ENCODE results near the gene MAP4. TPM values are rescaled to one million over a fixed set of nuclear protein-coding genes. Genes with fewer than 3 reads are reported as not detected.

Gene MAP4
- total RNA-seq, 1 donor, result 17.9 TPM

DNA sequence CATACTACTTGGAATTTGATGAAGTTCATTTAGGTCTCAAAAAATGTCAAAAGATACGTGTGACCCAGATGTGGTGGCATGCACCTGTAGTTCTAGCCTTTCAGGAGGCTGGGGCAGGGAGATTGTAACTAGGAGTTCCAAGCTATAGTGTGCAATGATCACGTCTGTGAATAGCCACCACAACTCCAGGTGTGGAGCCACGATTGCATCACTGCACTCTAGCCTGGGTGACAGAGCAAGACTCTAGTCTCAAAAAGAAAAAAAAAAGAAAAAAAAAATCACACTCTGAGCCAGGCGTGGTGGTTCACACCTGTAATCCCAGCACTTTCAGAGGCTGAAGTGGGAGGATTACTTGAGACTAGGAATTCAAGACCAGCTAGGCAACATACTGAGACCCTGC, 14.2 kb downstream of the MAP4 start:
- no peak overlapping the region for H3K4me3 ChIP-seq (ENCODE audit: low read length)
- H3K9me3 ChIP-seq (ENCODE audit: low read depth, low read length), result no peaks in the 10 kb centered on the region
- no peaks in the 10 kb centered on the region for H3K27me3 ChIP-seq (ENCODE audit: insufficient read depth, low read length)
- H3K4me1 ChIP-seq (ENCODE audit: insufficient read depth, low read length), result no peaks in the 10 kb centered on the region

DNA sequence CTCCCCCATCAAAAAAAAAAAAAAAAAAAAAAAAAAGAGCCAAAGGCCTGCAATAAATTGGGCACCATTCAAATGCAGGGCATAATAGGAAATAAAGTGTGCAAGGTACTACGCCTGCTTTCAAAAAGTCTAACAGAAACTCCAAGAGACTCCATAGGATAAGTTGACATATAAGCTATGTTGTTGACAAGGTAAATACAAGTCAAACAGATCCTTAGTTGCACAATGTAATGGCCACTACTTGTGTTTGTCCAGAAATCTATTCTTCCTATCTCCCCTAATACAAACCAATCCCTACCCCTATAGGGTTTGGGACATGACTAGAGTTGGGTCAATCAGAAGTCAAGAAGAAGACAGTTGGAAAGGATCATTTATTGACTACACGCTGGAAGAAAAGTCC, 16.0 kb downstream of the MAP4 start:
- H3K9me3 ChIP-seq (ENCODE audit: low read depth, low read length), result no peaks in the 10 kb centered on the region
- no peaks in the 10 kb centered on the region for H3K27me3 ChIP-seq (ENCODE audit: insufficient read depth, low read length)

DNA sequence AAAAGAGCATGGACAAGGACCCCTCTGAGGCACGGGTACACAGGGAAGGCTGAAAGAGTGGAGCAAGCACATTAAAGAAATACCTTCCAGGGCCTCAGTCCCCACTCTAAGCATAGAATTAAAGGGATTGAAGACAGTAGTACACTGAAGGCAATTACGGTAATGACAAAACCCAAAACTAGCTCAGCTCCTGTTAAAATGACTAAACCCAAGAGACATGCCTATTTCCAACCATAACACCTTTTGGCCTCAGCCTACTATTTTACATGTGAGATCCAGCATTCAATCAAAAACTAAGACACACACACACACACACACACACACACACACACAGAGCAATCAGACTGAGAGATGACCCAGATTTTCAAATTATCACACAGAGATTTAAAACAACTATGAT, 19.8 kb downstream of the MAP4 start:
- Histone ChIP-seq H3K9me3 (ENCODE audit: low read depth, low read length) (no peaks in the 10 kb centered on the region), H3K4me3 (ENCODE audit: low read length) (no peak overlapping the region), H3K4me1 (ENCODE audit: insufficient read depth, low read length) (no peaks in the 10 kb centered on the region), H3K27me3 (ENCODE audit: insufficient read depth, low read length) (no peaks in the 10 kb centered on the region)

More for the DNA sequence above, 16.0 kb downstream of the MAP4 start:
- no peak overlapping the region for H3K4me3 ChIP-seq (ENCODE audit: low read length)
- no peaks in the 10 kb centered on the region for H3K4me1 ChIP-seq (ENCODE audit: insufficient read depth, low read length)

DNA sequence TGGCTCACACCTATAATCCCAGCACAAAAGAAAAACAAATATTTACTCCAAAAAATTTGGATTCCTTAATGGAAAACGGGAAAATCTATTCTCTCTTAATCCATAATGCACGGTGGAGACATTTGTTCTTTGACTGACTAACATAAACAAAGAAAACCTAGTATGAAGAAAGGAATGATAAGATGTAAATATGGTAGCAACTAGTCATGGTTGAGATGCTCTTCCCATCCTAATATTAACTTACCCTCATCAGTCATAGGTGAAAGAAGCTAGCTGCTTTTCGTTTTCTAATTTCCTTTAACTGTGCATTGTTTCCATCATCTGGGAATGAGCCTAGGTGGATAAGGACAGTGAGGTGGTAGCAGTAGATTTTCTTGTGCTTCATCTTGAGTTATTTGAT, 22.0 kb downstream of the MAP4 start:
- H3K4me3 ChIP-seq (ENCODE audit: low read length), result no peak overlapping the region
- H3K4me1 ChIP-seq (ENCODE audit: insufficient read depth, low read length), result no peaks in the 10 kb centered on the region
- no peaks in the 10 kb centered on the region for H3K27me3 ChIP-seq (ENCODE audit: insufficient read depth, low read length)
- no peaks in the 10 kb centered on the region for H3K9me3 ChIP-seq (ENCODE audit: low read depth, low read length)

DNA sequence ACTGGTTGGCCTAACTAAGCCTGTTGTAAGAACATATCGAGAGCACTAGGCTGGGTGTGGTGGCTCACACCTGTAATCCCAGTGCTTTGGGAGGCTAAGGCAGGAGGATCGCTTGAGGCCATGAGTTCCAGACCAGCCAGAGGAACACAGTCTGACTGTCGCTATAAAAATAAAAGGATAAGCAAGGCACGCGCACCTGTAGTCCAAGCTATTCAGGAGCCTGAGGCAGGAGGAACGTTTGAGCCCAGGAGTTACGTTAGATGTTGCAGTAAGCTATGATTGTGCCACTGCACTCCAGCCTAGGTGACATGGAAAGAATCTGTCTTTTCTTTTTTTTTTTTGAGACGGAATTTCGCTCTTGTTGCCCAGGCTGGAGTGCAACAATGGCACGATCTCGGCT, 24.9 kb downstream of the MAP4 start:
- Histone ChIP-seq H3K4me3 (ENCODE audit: low read length) (no peak overlapping the region), H3K4me1 (ENCODE audit: insufficient read depth, low read length) (no peaks in the 10 kb centered on the region), H3K27me3 (ENCODE audit: insufficient read depth, low read length) (no peaks in the 10 kb centered on the region), H3K9me3 (ENCODE audit: low read depth, low read length) (no peaks in the 10 kb centered on the region)

DNA sequence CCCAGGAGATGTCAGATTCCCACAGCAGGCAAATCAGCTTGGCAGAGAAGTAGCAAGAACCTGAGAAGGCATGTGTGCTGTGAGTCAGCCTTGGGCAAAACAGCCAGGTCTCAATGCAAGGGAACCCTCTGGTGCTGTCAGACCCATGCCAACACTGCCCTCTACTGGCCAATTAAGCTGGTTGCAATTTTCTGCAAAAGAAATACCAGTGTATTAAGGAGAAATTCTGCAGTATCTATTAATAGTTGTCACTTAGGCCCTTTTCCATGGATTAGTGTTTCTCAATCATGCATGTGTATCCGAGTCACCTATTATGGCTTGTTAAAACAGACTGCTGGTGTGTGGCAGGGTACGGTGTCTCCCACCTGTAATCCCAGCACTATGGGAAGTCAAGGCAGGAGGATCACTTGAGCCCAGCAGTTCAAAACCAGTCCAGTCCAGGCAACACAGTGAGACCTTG, 26.2 kb downstream of the MAP4 start:
- Histone ChIP-seq H3K4me1 (ENCODE audit: insufficient read depth, low read length) (peaks cover 5% of the 10 kb centered on the region), H3K9me3 (ENCODE audit: low read depth, low read length) (no peaks in the 10 kb centered on the region), H3K27me3 (ENCODE audit: insufficient read depth, low read length) (no peaks in the 10 kb centered on the region), H3K4me3 (ENCODE audit: low read length) (no peak overlapping the region)

DNA sequence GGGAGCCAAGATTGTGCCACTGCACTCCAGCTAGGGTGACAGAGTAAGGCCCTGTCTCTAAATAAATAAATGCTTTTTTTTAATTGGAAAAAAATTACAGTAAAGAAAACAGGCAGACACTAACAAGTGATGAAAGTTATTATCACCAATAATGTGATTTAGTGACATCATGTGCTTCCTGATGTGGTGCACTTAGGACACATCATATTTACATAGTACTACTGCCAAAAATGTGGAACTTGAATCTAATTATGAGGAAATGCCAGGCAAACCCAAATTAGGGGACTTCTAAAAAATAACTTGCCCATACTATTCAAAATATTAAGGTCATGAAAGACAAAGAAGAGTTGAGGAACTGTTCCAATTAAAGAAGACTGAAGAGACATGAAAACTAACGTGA, 30.8 kb downstream of the MAP4 start:
- Histone ChIP-seq H3K4me3 (ENCODE audit: low read length) (no peak overlapping the region), H3K9me3 (ENCODE audit: low read depth, low read length) (no peaks in the 10 kb centered on the region), H3K4me1 (ENCODE audit: insufficient read depth, low read length) (peaks cover 5% of the 10 kb centered on the region), H3K27me3 (ENCODE audit: insufficient read depth, low read length) (no peaks in the 10 kb centered on the region)

DNA sequence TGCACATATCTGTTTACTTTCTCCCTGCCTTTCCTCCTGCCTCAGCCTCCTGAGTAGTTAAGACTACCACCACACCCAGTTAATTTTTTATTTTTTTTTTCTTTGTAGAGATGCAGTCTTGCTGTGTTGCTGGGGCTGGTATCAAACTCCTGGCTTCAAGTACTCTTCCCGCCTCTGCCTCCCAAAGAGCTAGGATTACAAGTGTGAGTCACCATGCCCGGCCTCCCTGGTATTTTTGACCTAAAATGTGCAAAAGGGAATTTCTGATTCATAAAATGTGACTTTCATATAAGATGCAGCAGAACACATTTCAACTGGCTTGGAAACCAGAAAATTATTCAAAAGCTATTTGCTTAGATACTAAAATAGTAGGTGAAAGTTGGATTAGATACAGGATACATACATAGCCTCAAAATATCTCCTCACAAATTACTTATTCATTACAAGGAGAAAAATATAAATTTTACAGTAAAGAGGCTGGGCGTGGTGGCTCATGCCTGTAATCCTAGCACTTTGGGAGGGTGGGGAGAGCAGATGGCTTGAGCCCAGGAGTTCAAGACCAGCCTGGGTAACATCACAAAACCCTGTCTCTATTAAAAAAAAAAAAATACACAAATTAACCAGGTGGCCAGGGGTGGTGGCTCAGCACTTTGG, 32.0 kb downstream of the MAP4 start:
- Histone ChIP-seq H3K4me1 (ENCODE audit: insufficient read depth, low read length) (peaks cover 5% of the 10 kb centered on the region), H3K27me3 (ENCODE audit: insufficient read depth, low read length) (no peaks in the 10 kb centered on the region), H3K9me3 (ENCODE audit: low read depth, low read length) (no peaks in the 10 kb centered on the region), H3K4me3 (ENCODE audit: low read length) (no peak overlapping the region)

DNA sequence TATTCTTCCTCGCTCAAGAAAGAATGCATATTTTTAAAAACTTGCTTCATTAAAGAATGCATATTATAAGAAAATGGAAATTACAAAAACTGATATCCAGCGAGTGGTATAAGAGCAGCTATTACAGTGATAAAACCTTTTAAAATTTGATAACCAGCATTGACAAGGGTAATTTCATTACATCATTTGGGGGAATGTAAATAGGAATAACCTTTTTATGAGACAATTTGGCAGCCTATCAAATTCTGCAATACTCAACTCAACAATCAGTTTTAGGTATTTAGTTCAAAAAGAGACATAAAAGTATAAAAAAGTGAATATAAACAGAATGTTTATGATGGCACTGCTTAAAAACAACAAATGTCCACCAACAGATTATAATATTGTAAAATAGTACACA, 35.4 kb downstream of the MAP4 start:
- no peaks in the 10 kb centered on the region for H3K27me3 ChIP-seq (ENCODE audit: insufficient read depth, low read length)
- peaks cover 5% of the 10 kb centered on the region for H3K4me1 ChIP-seq (ENCODE audit: insufficient read depth, low read length)
- H3K4me3 ChIP-seq (ENCODE audit: low read length), result no peak overlapping the region
- H3K9me3 ChIP-seq (ENCODE audit: low read depth, low read length), result no peaks in the 10 kb centered on the region

DNA sequence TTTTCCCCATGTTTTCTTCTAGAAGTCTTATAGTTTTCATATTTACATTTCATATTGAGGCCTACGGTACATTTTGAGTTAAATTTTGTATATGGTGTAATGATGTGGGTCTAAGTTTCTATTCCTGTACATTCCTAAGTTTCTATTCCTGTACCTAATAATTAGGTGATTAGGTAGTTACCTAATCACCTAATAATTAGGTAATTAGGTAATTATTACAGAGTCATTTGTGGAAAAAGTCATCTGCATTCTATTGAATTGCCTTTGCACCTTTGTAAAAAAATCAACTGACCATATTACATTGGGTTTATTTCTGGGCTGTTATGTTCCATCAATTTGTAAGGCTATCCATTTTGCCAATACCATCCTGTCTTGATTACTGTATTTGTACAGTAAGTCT, 37.1 kb downstream of the MAP4 start:
- Histone ChIP-seq H3K4me1 (ENCODE audit: insufficient read depth, low read length) (peaks cover 4% of the 10 kb centered on the region), H3K4me3 (ENCODE audit: low read length) (no peak overlapping the region), H3K27me3 (ENCODE audit: insufficient read depth, low read length) (no peaks in the 10 kb centered on the region), H3K9me3 (ENCODE audit: low read depth, low read length) (no peaks in the 10 kb centered on the region)

DNA sequence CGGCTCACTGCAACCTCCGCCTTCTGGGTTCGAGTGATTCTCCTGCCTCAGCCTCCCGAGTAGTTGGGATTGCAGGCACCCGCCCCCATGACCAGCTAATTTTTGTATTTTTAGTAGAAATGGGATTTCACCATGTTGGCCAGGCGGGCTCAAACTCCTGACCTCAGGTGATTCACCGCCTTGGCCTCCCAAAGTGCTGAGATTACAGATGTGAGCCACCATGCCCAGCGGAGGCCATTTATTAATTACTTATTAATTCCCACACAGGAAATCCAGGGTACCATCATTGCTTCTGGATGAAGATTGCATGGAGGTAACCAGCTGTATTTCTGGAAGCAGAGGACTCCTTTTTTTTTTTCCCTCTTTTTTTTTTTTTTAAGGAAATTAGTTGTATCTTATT, 37.8 kb downstream of the MAP4 start:
- no peaks in the 10 kb centered on the region for H3K9me3 ChIP-seq (ENCODE audit: low read depth, low read length)
- H3K27me3 ChIP-seq (ENCODE audit: insufficient read depth, low read length), result no peaks in the 10 kb centered on the region
- no peak overlapping the region for H3K4me3 ChIP-seq (ENCODE audit: low read length)
- H3K4me1 ChIP-seq (ENCODE audit: insufficient read depth, low read length), result peaks cover 4% of the 10 kb centered on the region

DNA sequence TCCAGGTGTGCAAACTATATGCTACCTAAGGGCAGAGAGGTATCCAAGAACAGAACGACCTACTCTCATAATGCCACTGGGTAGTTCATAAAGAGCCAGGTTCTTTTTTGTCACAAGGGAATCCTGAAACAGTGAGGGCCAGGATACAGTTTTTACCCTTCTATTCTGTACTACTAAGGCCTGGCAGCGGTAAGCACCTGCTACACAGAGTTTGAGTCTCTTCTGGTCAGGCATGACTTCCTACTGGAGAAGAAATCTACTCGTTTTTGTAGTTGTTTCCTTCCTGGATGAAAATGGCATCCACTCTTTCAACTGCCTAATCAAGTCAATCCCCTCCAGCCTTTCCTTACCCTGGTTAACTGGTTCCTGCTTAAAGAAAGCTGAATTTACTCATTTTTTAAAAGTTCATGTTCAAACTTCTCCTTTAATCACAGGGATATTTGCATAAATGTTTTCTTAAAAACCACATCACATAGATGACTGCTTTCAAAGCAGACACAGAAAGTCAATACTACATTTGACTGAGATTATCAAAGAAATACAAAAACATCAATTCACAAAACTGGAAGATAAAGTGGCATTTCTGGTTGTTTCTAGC, 40.0 kb downstream of the MAP4 start:
- no peaks in the 10 kb centered on the region for H3K9me3 ChIP-seq (ENCODE audit: low read depth, low read length)
- no peaks in the 10 kb centered on the region for H3K27me3 ChIP-seq (ENCODE audit: insufficient read depth, low read length)
- peaks cover 4% of the 10 kb centered on the region for H3K4me1 ChIP-seq (ENCODE audit: insufficient read depth, low read length)
- H3K4me3 ChIP-seq (ENCODE audit: low read length), result no peak overlapping the region

DNA sequence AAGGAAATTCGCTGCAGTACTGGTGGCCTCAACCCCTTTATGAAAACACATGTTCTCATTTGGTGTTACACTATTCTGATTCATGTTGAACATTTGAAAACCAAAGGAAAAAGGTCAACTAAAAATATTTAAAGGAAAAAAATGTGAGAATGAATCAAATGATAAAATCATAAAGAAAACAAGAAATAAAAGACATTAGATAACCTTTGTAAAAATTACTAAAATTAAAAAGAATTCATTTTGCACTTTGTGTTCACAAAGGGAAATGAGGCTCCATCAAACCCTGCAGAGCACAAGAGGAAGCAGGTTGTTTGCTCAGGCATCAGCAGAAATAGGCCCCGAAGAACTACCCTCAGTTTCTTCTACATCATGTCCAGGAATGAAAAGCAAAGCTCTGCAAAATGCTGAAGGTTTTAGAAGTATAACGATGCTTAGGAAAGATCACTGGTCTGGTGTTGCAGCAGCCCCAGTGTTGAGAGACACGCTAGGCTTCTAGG, 41.2 kb downstream of the MAP4 start:
- Histone ChIP-seq H3K27me3 (ENCODE audit: insufficient read depth, low read length) (no peaks in the 10 kb centered on the region), H3K4me3 (ENCODE audit: low read length) (no peak overlapping the region), H3K9me3 (ENCODE audit: low read depth, low read length) (no peaks in the 10 kb centered on the region), H3K4me1 (ENCODE audit: insufficient read depth, low read length) (peaks cover 4% of the 10 kb centered on the region)

DNA sequence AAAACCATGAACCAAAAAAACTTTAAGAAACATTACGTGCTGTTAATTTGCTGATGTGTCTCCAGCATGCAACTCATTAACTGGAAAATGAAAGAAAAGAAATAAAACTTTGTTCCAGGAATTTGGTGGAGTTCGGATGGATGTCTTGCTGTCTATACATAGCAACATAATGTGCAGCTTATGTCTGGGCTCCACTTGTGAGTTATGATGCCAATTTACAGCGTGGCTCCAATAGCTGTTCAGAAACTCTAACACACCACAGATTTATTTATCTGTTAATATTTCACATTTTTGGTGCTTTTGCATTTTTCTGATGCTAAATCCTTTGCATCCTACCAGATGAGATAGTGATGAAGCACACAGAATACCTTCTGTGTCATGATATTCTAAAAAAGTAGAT, 45.1 kb downstream of the MAP4 start:
- Histone ChIP-seq H3K9me3 (ENCODE audit: low read depth, low read length) (no peaks in the 10 kb centered on the region), H3K4me3 (ENCODE audit: low read length) (no peak overlapping the region), H3K4me1 (ENCODE audit: insufficient read depth, low read length) (peaks cover 4% of the 10 kb centered on the region), H3K27me3 (ENCODE audit: insufficient read depth, low read length) (no peaks in the 10 kb centered on the region)

DNA sequence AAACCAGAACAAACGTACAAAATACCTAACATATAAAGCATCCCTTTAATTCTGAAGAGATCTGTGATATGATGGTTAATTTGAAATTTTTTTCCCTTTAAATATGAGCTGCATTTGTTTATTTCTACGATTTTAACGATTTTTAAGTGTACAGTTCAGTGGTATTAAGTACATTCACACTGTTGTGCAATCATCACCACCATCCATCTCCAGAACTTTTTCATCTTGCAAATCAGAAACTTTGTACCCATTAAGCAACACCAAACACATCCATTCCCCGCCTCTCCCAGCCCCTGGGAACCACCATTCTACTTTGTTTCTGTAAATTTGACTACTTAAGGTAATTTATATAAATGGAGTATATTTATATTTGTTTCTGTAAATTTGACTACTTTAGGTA, 51.5 kb downstream of the MAP4 start:
- Histone ChIP-seq H3K4me1 (ENCODE audit: insufficient read depth, low read length) (peaks cover 10% of the 10 kb centered on the region), H3K27me3 (ENCODE audit: insufficient read depth, low read length) (no peaks in the 10 kb centered on the region), H3K9me3 (ENCODE audit: low read depth, low read length) (no peaks in the 10 kb centered on the region), H3K4me3 (ENCODE audit: low read length) (no peak overlapping the region)

Data from mononuclear cell (primary cell).